CD4-positive, alpha-beta T cell treated with Interleukin-17A for 1 hour (primary cell): Measurements from ENCODE around the gene ARHGAP25.
"Not testable (repeated sequence)": the region's sequence is repeated elsewhere in the genome, so short reads cannot be mapped to it uniquely, and the experiment has no call there.

Experiments used
- DNase-seq: peaks from one replicate; pipeline ENCODE4 v3.0.0-alpha.2; 2020

The ARHGAP25 gene

GRCh38 chr2:68800517-68800916 is 65.9 kb downstream of the ARHGAP25 start:
- no peak for DNase-seq

- DNase-seq: not testable (repeated sequence)
Measured at GRCh38 chr2:68802161-68802560, 67.5 kb downstream of the ARHGAP25 start.

GRCh38 chr2:68805025-68805424 is 70.4 kb downstream of the ARHGAP25 start:
- DNase-seq: no peak

GRCh38 chr2:68806511-68807109 is 72.0 kb downstream of the ARHGAP25 start:
- no peak for DNase-seq

- peak; percentile 32 for DNase-seq
Measured at GRCh38 chr2:68807821-68808266, 73.2 kb downstream of the ARHGAP25 start.

- no peak for DNase-seq
Measured at GRCh38 chr2:68809324-68810240, 75.0 kb downstream of the ARHGAP25 start.

GRCh38 chr2:68811364-68811763 is 76.8 kb downstream of the ARHGAP25 start:
- no peak for DNase-seq

GRCh38 chr2:68812251-68812650 is 77.6 kb downstream of the ARHGAP25 start:
- DNase-seq: no peak

- no peak for DNase-seq
Measured at GRCh38 chr2:68813596-68813995, 79.0 kb downstream of the ARHGAP25 start.

- no peak for DNase-seq
Measured at GRCh38 chr2:68817306-68817705, 82.7 kb downstream of the ARHGAP25 start.

GRCh38 chr2:68819556-68819955 is 84.9 kb downstream of the ARHGAP25 start:
- DNase-seq: no peak

GRCh38 chr2:68822207-68822872 is 87.7 kb downstream of the ARHGAP25 start:
- no peak for DNase-seq

GRCh38 chr2:68824831-68825230 is 90.2 kb downstream of the ARHGAP25 start:
- no peak for DNase-seq

- DNase-seq: no peak
Measured at GRCh38 chr2:68825866-68826265, 91.3 kb downstream of the ARHGAP25 start.

GRCh38 chr2:68827666-68828065 is 93.1 kb downstream of the ARHGAP25 start:
- no peak for DNase-seq

GRCh38 chr2:68828887-68829708 is 94.5 kb downstream of the ARHGAP25 start:
- DNase-seq: peak; percentile 78

- peak; percentile 12 for DNase-seq
Measured at GRCh38 chr2:68829749-68830148, 95.1 kb downstream of the ARHGAP25 start.

GRCh38 chr2:68831686-68832232 is 97.1 kb downstream of the ARHGAP25 start:
- no peak for DNase-seq

GRCh38 chr2:68832233-68832869 is 97.7 kb downstream of the ARHGAP25 start:
- peak; percentile 66 for DNase-seq

GRCh38 chr2:68833162-68833561 is 98.6 kb downstream of the ARHGAP25 start:
- DNase-seq: no peak

- DNase-seq: no peak
Measured at GRCh38 chr2:68834737-68835376, 100.2 kb downstream of the ARHGAP25 start.
